HG02970 (cell line): ENCODE measurements around the gene GLRA2.

ENCODE experiments used
- ATAC-seq: cut with Tn5 transposase; IDR thresholded peaks from one replicate; pipeline ENCODE4 v1.9.1; 2021; ENCODE audit warnings: mild to moderate bottlenecking, moderate library complexity, moderate number of reproducible peaks; ENCODE audit not compliant: unreplicated experiment, low FRiP score

Gene GLRA2

GRCh38 chrX:14529290-14529989, at the start of gene GLRA2:
Gene GLRA2 (plus strand): TSS chrX:14529536. CDS start chrX:14530058, 522 bp downstream.
- no peak for ATAC-seq

GRCh38 chrX:14489437-14489836, 39.9 kb upstream of the GLRA2 start:
- no peak for ATAC-seq

- no peak for ATAC-seq
Measured at GRCh38 chrX:14491689-14492088, 37.6 kb upstream of the GLRA2 start.

- ATAC-seq, result no peak
Measured at GRCh38 chrX:14496674-14497073, 32.7 kb upstream of the GLRA2 start.

- ATAC-seq, result no peak
Measured at GRCh38 chrX:14497184-14497666, 32.1 kb upstream of the GLRA2 start.

GRCh38 chrX:14501327-14501726, 28.0 kb upstream of the GLRA2 start:
- ATAC-seq, result no peak

- no peak for ATAC-seq
Measured at GRCh38 chrX:14504960-14505538, 24.3 kb upstream of the GLRA2 start.

- ATAC-seq, result no peak
Measured at GRCh38 chrX:14505648-14506047, 23.7 kb upstream of the GLRA2 start.

- no peak for ATAC-seq
Measured at GRCh38 chrX:14506866-14507265, 22.5 kb upstream of the GLRA2 start.

GRCh38 chrX:14508025-14508690, 21.2 kb upstream of the GLRA2 start:
- ATAC-seq, result no peak

GRCh38 chrX:14509325-14510057, 19.8 kb upstream of the GLRA2 start:
- no peak for ATAC-seq

GRCh38 chrX:14528629-14529289, 577 bp upstream of the GLRA2 start:
- no peak for ATAC-seq

GRCh38 chrX:14533867-14534266, 4.5 kb downstream of the GLRA2 start:
- ATAC-seq, result no peak

GRCh38 chrX:14546190-14546589, 16.9 kb downstream of the GLRA2 start:
- no peak for ATAC-seq

GRCh38 chrX:14554131-14554715, 24.9 kb downstream of the GLRA2 start:
- no peak for ATAC-seq

- no peak for ATAC-seq
Measured at GRCh38 chrX:14564058-14564457, 34.7 kb downstream of the GLRA2 start.

- ATAC-seq, result no peak
Measured at GRCh38 chrX:14573161-14573560, 43.8 kb downstream of the GLRA2 start.

- no peak for ATAC-seq
Measured at GRCh38 chrX:14581081-14581480, 51.7 kb downstream of the GLRA2 start.

GRCh38 chrX:14584548-14584947, 55.2 kb downstream of the GLRA2 start:
- ATAC-seq, result no peak

GRCh38 chrX:14590216-14590615, 60.9 kb downstream of the GLRA2 start:
- ATAC-seq, result no peak
